Stimulated activated CD8-positive, alpha-beta memory T cell treated with anti-CD3 and anti-CD28 coated beads, Interleukin-12 subunit alpha, Interleukin-12 subunit beta, amount 100 ng/mL, for 24 hours (primary cell): ENCODE measurements around the gene ST8SIA3.
"Not testable (repeated sequence)": the region's sequence is repeated elsewhere in the genome, so short reads cannot be mapped to it uniquely, and the experiment has no call there.

Experiments
- DNase-seq: peaks from one replicate; pipeline ENCODE4 v3.0.0-alpha.2; 2020; ENCODE audit errors: extremely low read depth

The ST8SIA3 gene

GRCh38 chr18:57366528-57367081, 14.2 kb downstream of the ST8SIA3 start:
- DNase-seq = no peak

- DNase-seq = no peak
Measured at GRCh38 chr18:57372444-57372843, 20.1 kb downstream of the ST8SIA3 start.

- no peak for DNase-seq
Measured at GRCh38 chr18:57373017-57373416, 20.7 kb downstream of the ST8SIA3 start.

- no peak for DNase-seq
Measured at GRCh38 chr18:57376503-57376902, 24.1 kb downstream of the ST8SIA3 start.

GRCh38 chr18:57389271-57389670, 36.9 kb downstream of the ST8SIA3 start:
- no peak for DNase-seq

- no peak for DNase-seq
Measured at GRCh38 chr18:57390044-57390443, 37.7 kb downstream of the ST8SIA3 start.

GRCh38 chr18:57394749-57395148, 42.4 kb downstream of the ST8SIA3 start:
- not testable (repeated sequence) for DNase-seq

- not testable (repeated sequence) for DNase-seq
Measured at GRCh38 chr18:57396831-57397230, 44.5 kb downstream of the ST8SIA3 start.

GRCh38 chr18:57397440-57398132, 45.2 kb downstream of the ST8SIA3 start:
- no peak for DNase-seq

GRCh38 chr18:57404345-57404744, 52.0 kb downstream of the ST8SIA3 start:
- no peak for DNase-seq

GRCh38 chr18:57409650-57410049, 57.3 kb downstream of the ST8SIA3 start:
- DNase-seq = no peak

GRCh38 chr18:57410749-57411148, 58.4 kb downstream of the ST8SIA3 start:
- DNase-seq = no peak

- DNase-seq = no peak
Measured at GRCh38 chr18:57416542-57416941, 64.2 kb downstream of the ST8SIA3 start.
